Upper lobe of left lung (tissue), 6 donors: Measurements from ENCODE around the gene GRPEL1. TPM values are rescaled to one million over a fixed set of nuclear protein-coding genes. Genes with fewer than 3 reads are reported as not detected.
"Not testable (repeated sequence)": the region's sequence is repeated elsewhere in the genome, so short reads cannot be mapped to it uniquely, and the experiment has no call there.

Source experiments
- ATAC-seq, 2 donors: fragments of 200-7000 bp; cut with Tn5 transposase; one replicate each; pipeline ENCODE4 v1.9.1; 2022; ENCODE audit warnings: mild to moderate bottlenecking in 2 of 2, moderate library complexity in 2 of 2; ENCODE audit not compliant: low FRiP score in 2 of 2
- DNase-seq, 2 donors: peaks; one replicate each; pipeline ENCODE4 v3.0.0-alpha.2; 2019 to 2020
- H3K27ac ChIP-seq, 4 donors: fragments of 200-600 bp; sonication (generic); one replicate each; pipeline ENCODE4 v1.5.1; 2016 to 2019
- H3K27me3 ChIP-seq, 4 donors: fragments of 200-600 bp; sonication (generic); one replicate each; pipeline ENCODE4 v1.5.1; 2017 to 2019
- H3K36me3 ChIP-seq, 4 donors: fragments of 200-600 bp; sonication (generic); one replicate each; pipeline ENCODE4 v1.5.1; 2016 to 2019
- H3K4me1 ChIP-seq, 4 donors: fragments of 200-600 bp; sonication (generic); one replicate each; pipeline ENCODE4 v1.5.1; 2018 to 2019
- H3K4me3 ChIP-seq, 4 donors: fragments of 200-600 bp; sonication (generic); one replicate each; pipeline ENCODE4 v1.5.1; 2017 to 2019; ENCODE audit warnings: mild to moderate bottlenecking in 2 of 4, moderate library complexity in 1 of 4
- H3K9me3 ChIP-seq, 4 donors: fragments of 200-600 bp; sonication (generic); one replicate each; pipeline ENCODE4 v1.5.1; 2018 to 2019
- CTCF ChIP-seq, 6 experiments: fragments of 450-650 bp in 4 of 6; fragments of 200-600 bp in 2 of 6; sonication (generic) in 2 of 6; IDR thresholded peaks; one replicate each; pipeline ENCODE4 v1.5.1; 2016 to 2019; ENCODE audit warnings: antibody characterized with exemption in 6 of 6
- EP300 ChIP-seq, 4 donors: sonication (generic); formaldehyde crosslinking; IDR thresholded peaks; one replicate each; pipeline ENCODE4 v1.5.1; 2017; ENCODE audit warnings: antibody characterized with exemption in 4 of 4, control low read depth in 2 of 4
- POLR2A ChIP-seq, 4 donors: fragments of 450-650 bp; IDR thresholded peaks; one replicate each; pipeline ENCODE4 v1.5.1; 2016 to 2017; ENCODE audit warnings: antibody characterized with exemption in 4 of 4, mild to moderate bottlenecking in 2 of 4
- POLR2AphosphoS5 ChIP-seq, 2 donors: sonication (generic); formaldehyde crosslinking; IDR thresholded peaks; one replicate each; pipeline ENCODE4 v1.5.1; 2017; ENCODE audit warnings: antibody characterized with exemption in 2 of 2
- WGBS, 2 donors: methylation state at CpG; one replicate each; pipeline ENCODE4 v1.1.5; 2017 to 2018; 5-methylcytosine and 5-hydroxymethylcytosine counted together
- total RNA-seq, 6 donors: library from RNA; depleted of rRNA in 4 of 6; stranded (reverse); fragments of >200 nt in 4 of 6; gene quantifications; one replicate each; pipeline versions ENCODE4 v1.1.0 to v1.2.1, GENCODE V29; 2016 to 2021
- donor health status: DM: no; HTN: no; CAD: no; lungs with moderate emphysema.
- donor health status: DM: no; HTN: yes; CAD: no; lungs with severe emphysema.

GRPEL1 gene
- total RNA-seq, 6 donors from 2014 or later: 9.4 to 29.0 (median 24.2) TPM

- peaks cover 0 to 3% (median 0%) of the 10 kb centered on the region in 4 donors for H3K9me3 ChIP-seq
- H3K27me3 ChIP-seq: no peaks in the 10 kb centered on the region
- ATAC-seq (no peak), DNase-seq (no peak)
- H3K4me1 ChIP-seq: no peaks in the 10 kb centered on the region
- no peaks in the 10 kb centered on the region for H3K36me3 ChIP-seq
- no peak for TF ChIP-seq CTCF (IDR thresholded peaks at IDR 0.05)
- TF ChIP-seq POLR2AphosphoS5 (IDR thresholded peaks at IDR 0.05): no peak
- TF ChIP-seq EP300 (IDR thresholded peaks at IDR 0.05): no peak
- TF ChIP-seq POLR2A (IDR thresholded peaks at IDR 0.05): no peak
- no peak overlapping the region for H3K27ac ChIP-seq
- peak overlapping the region in 2 of 4 donors; percentile 30 to 36 for H3K4me3 ChIP-seq
- WGBS, 2 donors: 61% methylated on average over 7 to 9 of the region's 9 CpGs
These were observed 16.0 kb upstream of the GRPEL1 start for GRCh38 chr4:7083597-7084563.

- 80 to 86% methylated on average over 2 of the region's 2 CpGs for WGBS, 2 donors
- not testable (repeated sequence) for H3K9me3 ChIP-seq, DNase-seq, ATAC-seq, H3K4me3 ChIP-seq, H3K36me3 ChIP-seq, H3K27me3 ChIP-seq, H3K27ac ChIP-seq, H3K4me1 ChIP-seq
These were observed 12.0 kb upstream of the GRPEL1 start for GRCh38 chr4:7079909-7080308.

GRCh38 chr4:7079483-7079882, 11.6 kb upstream of the GRPEL1 start:
- H3K9me3 ChIP-seq, H3K27ac ChIP-seq, ATAC-seq, DNase-seq, H3K4me1 ChIP-seq, H3K36me3 ChIP-seq, H3K4me3 ChIP-seq, H3K27me3 ChIP-seq: not testable (repeated sequence)

- Histone ChIP-seq H3K36me3 (no peaks in the 10 kb centered on the region), H3K4me1 (no peaks in the 10 kb centered on the region), H3K9me3 (no peaks in the 10 kb centered on the region), H3K27ac (no peak overlapping the region), H3K4me3 (no peak overlapping the region), H3K27me3 (no peaks in the 10 kb centered on the region)
- DNase-seq: no peak
- no peak for ATAC-seq
- WGBS, 2 donors: 90 to 91% methylated on average over 5 of the region's 5 CpGs
- TF ChIP-seq POLR2A (IDR thresholded peaks at IDR 0.05): no peak
These were observed 10.2 kb upstream of the GRPEL1 start for GRCh38 chr4:7078025-7078424.

- WGBS, 2 donors: 92 to 93% methylated on average over 9 to 11 of the region's 12 CpGs
- Histone ChIP-seq H3K27me3 (no peaks in the 10 kb centered on the region), H3K36me3 (no peaks in the 10 kb centered on the region), H3K27ac (no peak overlapping the region), H3K9me3 (no peaks in the 10 kb centered on the region), H3K4me1 (no peaks in the 10 kb centered on the region), H3K4me3 (no peak overlapping the region)
- ATAC-seq (no peak), DNase-seq (no peak)
- TF ChIP-seq POLR2A (IDR thresholded peaks at IDR 0.05) (no peak), POLR2AphosphoS5 (IDR thresholded peaks at IDR 0.05) (no peak), EP300 (IDR thresholded peaks at IDR 0.05) (no peak), CTCF (IDR thresholded peaks at IDR 0.05) (no peak)
These were observed 9.5 kb upstream of the GRPEL1 start for GRCh38 chr4:7077371-7077770.

GRCh38 chr4:7076696-7077082, 8.8 kb upstream of the GRPEL1 start:
- H3K4me3 ChIP-seq: no peak overlapping the region
- TF ChIP-seq CTCF (IDR thresholded peaks at IDR 0.05) (no peak), EP300 (IDR thresholded peaks at IDR 0.05) (no peak), POLR2A (IDR thresholded peaks at IDR 0.05) (no peak), POLR2AphosphoS5 (IDR thresholded peaks at IDR 0.05) (no peak)
- no peaks in the 10 kb centered on the region for H3K4me1 ChIP-seq
- no peak overlapping the region for H3K27ac ChIP-seq
- H3K9me3 ChIP-seq: no peaks in the 10 kb centered on the region
- WGBS, 2 donors: 61 to 62% methylated on average over 5 to 6 of the region's 6 CpGs
- H3K36me3 ChIP-seq: no peaks in the 10 kb centered on the region
- ATAC-seq: no peak
- DNase-seq: no peak
- no peaks in the 10 kb centered on the region for H3K27me3 ChIP-seq
